SH-SY5Y (cell line): ENCODE measurements around the gene FOXO1.

ENCODE experiments used
- GATA2 ChIP-seq: IDR thresholded peaks from 2 replicates; pipeline ENCODE4 v1.6.1; 2011; ENCODE audit warnings: mild to moderate bottlenecking, low read depth, low read length
- GATA3 ChIP-seq: IDR thresholded peaks from 2 replicates; pipeline ENCODE4 v1.6.1; 2011; ENCODE audit warnings: low read depth, mild to moderate bottlenecking, low read length, moderate library complexity

The FOXO1 gene

DNA sequence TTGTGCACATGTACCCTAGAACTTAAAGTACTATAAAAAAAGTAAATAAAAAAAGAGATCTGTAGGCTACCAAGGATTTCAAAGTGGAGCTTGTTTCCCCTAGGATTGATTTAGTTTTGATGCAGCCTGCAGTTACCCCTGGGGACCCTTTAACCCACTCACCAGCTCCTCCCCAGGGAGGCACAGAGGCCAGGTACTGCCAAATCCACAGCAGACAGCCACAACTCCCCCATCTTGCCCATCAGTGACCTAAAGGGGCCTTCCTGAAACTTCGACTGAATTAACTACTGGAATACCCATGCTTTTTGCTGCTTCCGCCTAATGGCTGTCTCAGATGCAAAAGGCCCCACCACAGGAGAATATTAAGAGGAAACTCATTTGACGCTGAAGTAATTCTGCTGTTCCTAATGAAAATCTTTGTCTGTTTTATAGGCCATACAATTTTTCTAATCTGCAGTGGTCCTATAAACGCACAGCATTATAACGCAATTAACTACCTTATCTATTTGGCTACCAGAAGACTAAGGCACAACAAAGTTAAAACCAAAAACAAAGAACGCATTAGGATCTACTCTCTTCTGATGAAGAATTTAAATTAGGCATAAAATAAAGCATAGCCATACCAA lies 95.0 kb downstream of the FOXO1 start:
- TF ChIP-seq GATA3 (no peak), GATA2 (no peak)

DNA sequence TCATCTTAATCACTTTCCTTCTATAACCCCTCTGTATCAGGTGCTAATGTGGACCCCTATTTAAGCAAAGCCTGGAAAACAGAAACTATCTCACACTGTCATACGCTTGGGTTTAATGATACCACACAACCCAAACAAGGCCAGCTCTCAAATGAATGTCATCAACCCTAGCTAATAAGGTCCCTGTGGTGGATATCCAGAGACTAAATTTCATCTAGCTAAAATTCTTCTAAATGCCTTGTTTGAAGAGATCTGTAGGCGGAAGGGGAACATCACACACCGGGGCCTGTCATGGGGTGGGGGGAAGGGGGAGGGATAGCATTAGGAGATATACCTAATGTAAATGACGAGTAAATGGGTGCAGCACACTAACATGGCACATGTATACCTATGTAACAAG lies 95.5 kb downstream of the FOXO1 start:
- TF ChIP-seq GATA3 (no peak), GATA2 (no peak)

DNA sequence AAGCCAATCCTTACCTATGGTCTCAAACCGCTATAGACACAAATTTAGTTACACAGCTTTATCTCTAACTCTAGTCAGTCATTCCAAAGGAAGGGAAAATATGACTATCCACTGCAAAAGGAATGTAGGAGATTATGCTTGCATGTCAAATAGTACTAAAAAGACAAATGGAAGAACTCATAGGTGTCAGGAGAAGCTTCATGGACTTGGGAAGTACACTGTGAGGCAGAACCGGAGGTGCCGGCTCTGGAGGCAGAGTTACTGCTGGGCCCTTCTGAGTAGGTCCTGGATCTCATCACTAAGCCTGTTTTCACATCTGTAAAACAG lies 97.5 kb downstream of the FOXO1 start:
- TF ChIP-seq GATA3: no peak
- no peak for TF ChIP-seq GATA2

DNA sequence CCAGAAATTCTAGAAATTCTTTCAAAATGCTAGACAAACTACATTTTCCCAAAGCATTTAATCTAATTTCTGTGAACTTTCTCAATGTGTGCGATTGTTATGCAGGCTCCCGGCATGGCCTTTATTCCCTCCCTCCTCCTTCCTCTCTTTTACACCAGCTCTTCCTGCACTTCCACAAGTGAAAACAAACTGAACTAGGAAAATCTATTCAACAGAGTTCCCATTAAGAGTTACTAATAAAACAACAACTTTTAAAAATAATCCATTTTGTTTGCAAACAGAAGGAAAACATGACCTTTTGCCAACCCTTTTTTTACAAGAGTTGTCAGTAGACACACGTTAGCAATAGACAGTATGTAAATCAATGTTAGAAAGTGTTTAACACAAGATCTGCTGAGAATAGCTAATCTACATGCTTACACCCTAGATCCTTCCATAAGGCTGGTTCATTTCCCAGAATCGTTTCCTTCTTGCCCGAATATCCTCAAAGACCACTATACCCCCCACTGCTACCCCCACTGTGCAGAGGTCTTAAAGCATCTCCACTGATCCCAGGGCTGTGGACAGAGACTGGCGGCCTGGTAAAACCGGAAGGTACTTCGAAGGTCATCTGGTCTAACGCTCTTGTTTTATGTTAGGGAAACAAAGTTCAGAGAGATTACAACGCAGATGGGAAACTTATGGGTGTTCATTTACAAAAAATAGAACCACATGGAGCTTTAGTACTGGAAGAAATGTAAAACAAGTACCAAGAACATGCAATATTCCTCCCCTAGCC lies 98.0 kb downstream of the FOXO1 start:
- TF ChIP-seq GATA3 (no peak), GATA2 (no peak)

DNA sequence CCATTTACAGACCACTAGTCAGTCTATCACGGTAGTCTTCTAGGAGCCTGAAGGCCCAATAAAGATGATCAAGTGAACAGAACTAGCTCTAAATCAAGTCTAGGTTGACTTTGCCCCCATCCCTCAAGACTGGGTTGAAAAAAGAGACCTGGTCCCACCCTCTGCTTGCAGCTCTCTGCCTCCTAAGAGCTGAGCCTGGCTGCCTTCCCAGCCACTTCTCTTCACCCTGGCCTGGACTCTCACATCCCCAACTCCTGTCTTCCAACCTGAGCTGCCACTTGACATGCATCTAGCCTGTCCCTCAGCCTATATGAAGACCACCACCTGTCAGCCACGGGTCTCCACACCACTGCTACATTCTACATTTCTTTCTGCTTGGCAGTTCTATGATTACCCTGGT lies 99.6 kb downstream of the FOXO1 start:
- no peak for TF ChIP-seq GATA3
- no peak for TF ChIP-seq GATA2

DNA sequence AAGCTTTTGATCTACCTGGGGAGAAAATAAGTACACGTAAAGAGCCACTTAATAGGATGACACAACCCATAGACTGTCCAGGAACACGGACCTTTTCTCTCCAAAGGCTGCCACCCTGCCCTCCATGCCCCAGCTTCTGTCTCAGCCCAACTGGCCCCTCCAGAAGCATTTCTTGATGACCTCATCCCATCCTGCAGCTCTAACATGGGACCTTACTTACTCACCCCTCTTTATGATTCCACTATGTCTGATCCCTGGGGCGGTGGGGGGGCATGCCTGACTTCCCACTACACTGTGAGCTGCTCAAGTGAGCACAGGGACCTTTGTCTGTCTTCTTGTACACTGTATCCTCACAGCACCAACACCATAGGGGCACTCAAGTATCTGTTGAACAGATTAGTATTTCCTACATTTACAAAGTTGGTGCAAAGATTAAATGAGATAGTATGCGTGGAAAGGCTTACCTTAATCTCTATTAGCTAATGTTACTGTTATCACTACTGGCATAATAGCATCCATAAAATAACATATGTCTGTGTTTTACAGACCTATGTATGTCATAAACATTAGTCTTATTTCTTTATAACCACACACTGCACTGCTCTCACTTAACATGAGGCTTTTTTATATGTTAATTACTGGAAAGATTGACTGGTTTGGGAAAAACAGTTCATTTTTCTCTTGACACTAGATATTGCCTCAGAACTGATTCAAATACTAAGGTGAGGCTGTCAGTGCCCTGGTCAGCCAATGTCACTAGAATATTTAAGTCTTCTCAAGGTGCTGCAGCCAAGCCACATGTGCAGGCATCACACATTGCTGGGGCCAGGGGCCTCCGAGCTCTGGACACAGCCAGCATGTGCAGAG lies 100.9 kb downstream of the FOXO1 start:
- TF ChIP-seq GATA3 (no peak), GATA2 (no peak)

DNA sequence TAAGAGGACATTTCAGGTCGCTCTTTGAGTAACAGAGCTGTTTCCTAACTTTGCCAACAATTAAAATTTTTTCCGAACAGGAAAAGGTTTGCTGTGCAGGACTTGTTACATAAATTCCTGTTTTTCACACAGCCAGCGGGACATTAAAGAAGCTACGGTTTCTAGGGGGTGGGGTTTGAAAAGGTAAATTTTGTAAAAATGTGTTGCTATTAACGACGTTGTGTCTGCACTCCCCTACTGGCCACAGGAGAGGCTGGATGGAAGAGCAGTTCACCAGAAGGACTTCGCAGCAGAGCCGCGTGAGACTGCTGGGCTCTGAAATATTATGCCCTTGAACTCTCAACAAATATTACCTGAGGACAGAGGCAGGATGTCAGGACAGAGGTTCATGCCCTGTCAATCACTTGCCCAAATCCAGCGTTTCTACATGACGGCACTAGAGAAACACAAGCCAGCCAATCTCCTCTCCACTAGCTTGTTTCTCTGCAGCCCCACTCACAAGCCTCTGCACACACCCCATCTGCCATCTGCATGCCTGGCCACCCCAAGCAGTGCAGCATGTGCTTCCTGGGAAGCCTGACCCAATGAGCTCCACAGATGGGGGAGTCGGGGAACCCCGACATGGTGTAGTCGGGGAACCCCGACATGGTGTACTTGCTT lies 102.0 kb downstream of the FOXO1 start:
- no peak for TF ChIP-seq GATA3
- no peak for TF ChIP-seq GATA2

DNA sequence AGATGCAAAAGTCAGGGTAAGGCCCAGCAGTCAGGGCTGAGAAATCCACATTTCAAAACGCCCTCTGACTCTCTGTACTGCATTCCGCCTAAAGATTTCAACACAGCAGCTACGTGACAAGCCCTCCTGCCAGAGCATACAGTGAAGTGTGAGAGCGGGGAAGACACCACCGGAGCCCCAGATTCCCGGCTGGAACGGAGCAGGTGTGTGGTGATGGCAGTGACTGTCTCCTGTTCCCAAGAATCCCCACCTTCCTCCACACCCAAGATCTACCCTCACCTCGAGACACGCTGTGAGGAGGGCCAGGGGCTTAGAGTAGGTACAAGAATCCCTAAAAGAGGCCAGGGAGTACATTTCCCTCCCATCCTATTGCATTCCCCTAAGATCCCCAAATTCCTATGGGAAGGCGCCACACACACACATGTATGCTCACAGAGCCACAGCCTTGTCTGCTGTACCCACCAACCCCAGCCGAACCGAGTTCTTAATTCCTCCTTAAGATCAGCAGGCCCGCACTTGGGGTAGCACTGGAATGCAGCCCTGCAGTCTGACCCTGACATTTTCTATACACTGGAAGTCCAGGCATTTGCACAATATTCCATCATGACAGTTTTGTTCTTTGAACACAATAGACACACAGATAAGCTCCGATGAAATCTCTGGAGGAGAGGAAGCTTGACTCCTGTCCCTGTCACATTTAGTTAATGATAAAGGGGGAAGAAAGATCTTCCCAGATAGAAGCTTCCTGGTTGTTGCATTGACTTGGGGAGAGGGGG lies 102.9 kb downstream of the FOXO1 start:
- TF ChIP-seq GATA3 (no peak), GATA2 (no peak)

DNA sequence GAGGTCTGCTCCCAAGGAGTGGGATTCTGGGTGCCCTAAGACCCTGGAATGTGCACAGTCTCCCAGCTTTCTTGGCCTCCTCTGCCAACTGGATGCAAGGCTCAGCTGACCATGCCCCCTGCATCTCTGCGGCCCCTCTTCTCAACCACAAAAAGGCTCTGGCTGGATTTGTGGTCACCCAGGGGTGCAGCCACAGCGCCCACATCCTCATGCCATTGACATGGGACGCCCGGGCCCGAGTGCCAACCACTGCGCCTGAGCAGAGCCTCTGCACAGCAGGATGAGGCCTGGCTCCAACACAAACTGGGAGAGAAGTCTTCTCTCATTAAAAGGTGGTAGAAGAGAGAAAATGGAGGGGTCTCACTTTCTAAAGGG lies 103.5 kb downstream of the FOXO1 start:
- no peak for TF ChIP-seq GATA2
- TF ChIP-seq GATA3: no peak

DNA sequence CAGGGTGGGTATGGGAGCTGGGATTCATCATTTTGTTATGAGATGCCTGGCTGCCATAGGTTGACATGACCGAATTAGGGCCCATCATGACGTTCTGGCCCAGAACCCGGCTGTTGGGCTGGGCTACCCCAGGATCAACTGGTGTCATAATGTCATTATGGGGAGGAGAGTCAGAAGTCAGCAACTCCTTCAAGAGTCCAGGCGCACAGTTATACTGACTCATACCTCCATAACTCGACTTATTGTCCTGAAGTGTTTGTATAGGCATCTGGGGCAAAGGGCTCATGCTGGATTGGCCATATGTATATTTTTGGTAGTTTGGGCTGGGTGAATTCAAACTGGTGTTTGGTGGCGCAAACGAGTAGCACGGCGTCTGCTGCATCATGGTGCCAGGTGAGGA lies 106.5 kb downstream of the FOXO1 start:
- no peak for TF ChIP-seq GATA2
- TF ChIP-seq GATA3: no peak

DNA sequence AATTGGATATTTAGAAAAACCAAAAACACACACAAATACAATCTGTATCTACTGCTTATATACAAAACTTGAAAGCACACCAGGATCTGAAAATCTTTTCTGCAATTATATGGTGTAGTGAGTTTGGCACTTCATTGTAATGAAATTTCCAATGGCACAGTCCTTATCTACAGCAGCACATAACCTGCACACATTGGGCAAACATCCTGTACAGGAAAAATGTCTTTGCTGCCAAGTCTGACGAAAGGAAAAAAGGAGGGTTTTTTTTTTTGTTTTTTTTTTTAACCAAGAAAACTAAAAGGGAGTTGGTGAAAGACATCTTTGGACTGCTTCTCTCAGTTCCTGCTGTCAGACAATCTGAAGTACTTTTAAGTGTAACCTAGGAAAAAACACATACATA lies 107.8 kb downstream of the FOXO1 start:
- TF ChIP-seq GATA2 (no peak), GATA3 (no peak)

DNA sequence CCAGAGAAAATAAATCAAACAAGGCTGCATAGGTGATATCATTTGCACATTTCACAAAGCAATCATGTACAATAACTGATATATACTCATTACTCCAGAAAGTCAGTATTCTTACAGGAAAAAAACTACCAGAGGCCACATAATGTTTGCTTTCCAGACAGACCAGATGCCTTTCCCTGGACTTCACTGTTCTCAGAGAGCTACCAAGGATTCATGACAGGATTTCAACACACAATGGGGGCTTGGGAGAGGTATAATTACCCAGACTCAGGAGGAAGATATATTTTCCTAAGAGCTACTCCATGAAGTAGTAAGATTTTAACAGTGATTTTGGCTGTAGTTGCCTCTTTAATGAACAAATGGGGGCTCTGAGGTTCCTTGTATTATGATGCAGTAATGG lies 110.0 kb downstream of the FOXO1 start:
- TF ChIP-seq GATA2: no peak

DNA sequence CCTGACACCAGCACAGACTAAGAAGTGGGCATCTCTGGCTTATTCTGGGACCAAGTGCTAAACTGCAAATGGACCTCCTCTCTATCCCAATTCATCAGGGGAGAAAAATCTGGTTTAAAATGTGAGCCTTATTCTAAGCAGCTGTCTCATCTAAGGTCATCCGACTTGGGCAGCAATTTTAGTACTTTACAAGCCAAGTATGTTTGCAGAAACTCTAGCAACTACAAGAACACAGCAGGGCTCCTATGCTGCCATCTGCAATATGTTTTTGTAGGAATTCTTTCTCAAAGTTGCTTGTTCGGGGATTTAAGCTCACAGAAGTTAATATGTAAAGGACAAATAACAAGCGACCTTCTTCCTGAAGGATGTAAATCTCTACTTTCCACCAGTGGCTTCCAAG lies 113.1 kb downstream of the FOXO1 start:
- TF ChIP-seq GATA3 (no peak), GATA2 (no peak)

DNA sequence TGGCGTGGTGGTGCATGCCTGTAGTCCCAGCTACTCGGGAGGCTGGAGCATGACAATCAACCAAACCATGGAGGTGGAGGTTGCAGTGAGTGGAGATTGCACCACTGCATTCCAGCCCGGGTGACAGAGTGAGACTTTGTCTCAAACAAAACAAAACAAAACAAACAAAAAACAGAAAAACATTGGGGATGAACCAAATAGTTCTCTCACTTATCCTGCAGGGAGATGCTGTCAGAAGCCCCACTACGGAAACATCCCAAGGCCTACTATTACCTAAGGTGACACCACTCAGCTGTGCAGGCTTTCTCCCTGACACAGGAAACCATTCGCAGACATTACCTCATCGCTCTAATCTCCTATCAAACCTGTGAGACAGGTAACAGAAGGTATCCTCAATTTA lies 113.5 kb downstream of the FOXO1 start:
- TF ChIP-seq GATA2 (no peak), GATA3 (no peak)
